HG02981 (cell line): Measurements from ENCODE around the gene NAGK.
"Not testable (repeated sequence)": the region's sequence is repeated elsewhere in the genome, so short reads cannot be mapped to it uniquely, and the experiment has no call there.

ENCODE experiments used
- ATAC-seq: cut with Tn5 transposase; IDR thresholded peaks from one replicate; pipeline ENCODE4 v1.9.1; 2021; ENCODE audit warnings: mild to moderate bottlenecking, moderate library complexity; ENCODE audit not compliant: unreplicated experiment

NAGK gene

GRCh38 chr2:71068218-71069035, at the start of gene NAGK:
TSS of gene NAGK (plus strand) at chr2:71068648. CDS start at chr2:71068684, 36 bp downstream.
- peak; percentile 55 for ATAC-seq

- not testable (repeated sequence) for ATAC-seq
Measured at GRCh38 chr2:71019989-71020388, 48.5 kb upstream of the NAGK start.

DNA sequence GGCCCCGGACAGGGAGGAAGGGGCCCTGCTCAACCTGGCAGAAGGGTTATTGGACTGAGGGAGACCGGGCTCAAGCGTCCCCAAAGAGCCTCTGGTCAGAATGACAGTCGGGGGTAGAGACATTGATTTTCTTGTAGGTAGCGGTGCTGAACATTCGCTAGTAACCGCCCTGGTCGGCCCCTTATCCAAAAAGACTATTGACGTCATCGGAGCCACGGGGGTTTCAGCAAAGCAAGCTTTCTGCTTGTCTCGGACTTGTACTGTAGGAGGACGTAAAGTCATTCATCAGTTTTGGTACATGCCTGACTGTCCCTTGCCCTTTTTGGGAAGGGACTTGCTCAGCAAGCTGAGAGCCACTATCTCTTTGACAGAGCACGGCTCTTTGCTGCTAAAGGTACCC, 47.1 kb upstream of the NAGK start:
- ATAC-seq, result not testable (repeated sequence)

DNA sequence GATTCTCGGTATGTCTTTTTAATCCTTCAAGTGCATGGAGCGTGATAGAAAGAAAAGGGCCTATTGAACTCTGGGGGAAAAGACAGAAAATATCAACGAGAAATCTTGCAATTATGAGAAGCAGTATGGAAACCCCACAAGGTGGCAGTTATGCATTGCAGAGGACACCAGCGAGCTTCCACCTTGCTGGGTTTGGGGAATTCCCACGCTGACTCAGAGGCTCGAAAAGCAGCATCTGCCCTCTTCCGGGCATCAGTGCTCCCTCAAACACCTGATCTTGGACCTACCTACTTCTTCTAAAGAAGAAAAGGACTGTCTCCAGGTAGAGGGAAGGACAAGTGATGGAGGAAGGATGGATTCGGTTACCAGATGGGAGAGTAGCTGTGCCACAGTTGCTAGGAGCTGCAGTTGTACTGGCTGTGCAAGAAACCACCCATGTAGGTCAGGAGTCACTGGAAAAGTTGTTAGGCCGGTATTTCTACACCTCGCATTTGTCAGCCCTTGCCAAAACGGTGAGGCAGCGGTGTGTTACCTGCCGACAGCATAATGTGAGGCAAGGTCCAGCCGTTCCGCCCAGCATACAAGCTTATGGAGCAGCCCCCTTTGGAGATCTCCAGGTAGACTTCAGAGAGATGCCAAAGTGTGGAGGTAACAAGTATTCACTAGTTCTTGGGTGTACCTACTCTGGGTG, 44.8 kb upstream of the NAGK start:
- not testable (repeated sequence) for ATAC-seq

DNA sequence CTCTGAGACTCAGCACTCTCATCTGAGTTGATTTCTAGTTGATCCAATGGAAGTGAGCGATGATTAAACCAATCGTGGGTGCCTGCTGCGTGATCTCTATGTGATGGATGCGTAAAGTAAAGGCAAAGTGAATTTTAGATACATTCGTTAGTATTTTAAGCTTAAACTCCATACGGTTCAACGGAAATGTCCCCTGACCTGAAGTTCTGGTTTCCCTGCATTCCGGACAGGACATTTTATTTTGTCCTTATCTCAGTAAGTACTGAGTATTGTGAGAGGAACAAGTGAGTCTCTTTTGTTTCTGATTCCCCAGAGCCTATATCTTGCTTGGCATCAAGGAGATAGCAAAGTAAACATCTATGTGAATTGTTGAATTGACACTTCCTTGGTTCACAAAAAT, 32.2 kb upstream of the NAGK start:
- not testable (repeated sequence) for ATAC-seq

GRCh38 chr2:71042287-71042686, 26.2 kb upstream of the NAGK start:
- no peak for ATAC-seq

GRCh38 chr2:71043531-71044407, 24.7 kb upstream of the NAGK start:
- no peak for ATAC-seq

GRCh38 chr2:71045151-71045550, 23.3 kb upstream of the NAGK start:
- ATAC-seq, result no peak

GRCh38 chr2:71045865-71046548, 22.4 kb upstream of the NAGK start:
- ATAC-seq, result no peak

GRCh38 chr2:71048096-71048495, 20.4 kb upstream of the NAGK start:
- ATAC-seq, result no peak

DNA sequence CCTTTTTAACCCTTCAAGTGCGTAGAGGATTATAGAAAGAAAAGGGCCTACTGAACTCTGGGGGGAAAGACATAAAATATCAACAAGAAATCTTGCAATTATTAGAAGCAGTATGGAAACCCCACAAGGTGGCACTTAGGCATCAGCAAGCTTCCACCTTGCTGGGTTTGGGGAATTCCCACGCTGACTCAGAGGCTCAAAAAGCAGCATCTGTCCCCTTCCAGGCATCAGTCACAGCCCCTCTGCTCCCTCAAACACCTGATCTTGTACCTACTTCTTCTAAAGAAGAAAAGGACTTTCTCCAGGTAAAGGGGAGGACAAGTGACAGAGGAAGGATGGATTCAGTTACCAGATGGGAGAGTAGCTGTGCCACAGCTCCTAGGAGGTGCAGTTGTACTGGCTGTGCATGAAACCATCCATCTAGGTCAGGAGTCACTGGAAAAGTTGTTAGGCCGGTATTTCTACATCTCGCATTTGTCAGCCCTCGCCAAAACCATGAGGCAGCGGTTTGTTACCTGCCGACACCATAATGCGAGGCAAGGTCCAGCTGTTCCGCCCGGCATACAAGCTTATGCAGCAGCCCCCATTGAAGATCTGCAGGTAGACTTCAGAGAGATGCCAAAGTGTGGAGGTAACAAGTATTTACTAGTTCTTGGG, 18.6 kb upstream of the NAGK start:
- not testable (repeated sequence) for ATAC-seq

- ATAC-seq, result not testable (repeated sequence)
Measured at GRCh38 chr2:71055206-71055740, 13.2 kb upstream of the NAGK start.

- ATAC-seq, result no peak
Measured at GRCh38 chr2:71060211-71060610, 8.2 kb upstream of the NAGK start.

DNA sequence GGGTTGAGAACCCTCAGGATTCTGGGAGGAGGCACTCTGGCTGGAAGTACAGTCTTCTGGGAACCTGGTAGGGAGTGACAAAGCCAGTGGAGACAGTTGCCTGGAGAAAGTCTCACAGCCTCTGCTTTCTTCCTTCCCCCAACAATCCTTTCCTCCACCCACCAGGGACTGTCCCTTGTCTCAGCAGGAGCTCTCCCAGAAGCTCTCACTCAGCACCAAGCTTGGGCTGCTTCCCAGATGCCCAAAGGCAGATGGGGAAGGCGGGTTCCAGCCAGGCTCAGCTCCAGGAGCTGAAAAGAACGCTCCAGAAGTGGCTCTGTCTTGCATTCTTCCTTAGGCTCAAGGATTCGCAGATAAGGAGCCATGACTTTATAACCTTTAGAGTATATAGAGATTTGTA, 7.6 kb upstream of the NAGK start:
- no peak for ATAC-seq

GRCh38 chr2:71063216-71063615, 5.2 kb upstream of the NAGK start:
- no peak for ATAC-seq

- ATAC-seq, result no peak
Measured at GRCh38 chr2:71064110-71064611, 4.3 kb upstream of the NAGK start.

DNA sequence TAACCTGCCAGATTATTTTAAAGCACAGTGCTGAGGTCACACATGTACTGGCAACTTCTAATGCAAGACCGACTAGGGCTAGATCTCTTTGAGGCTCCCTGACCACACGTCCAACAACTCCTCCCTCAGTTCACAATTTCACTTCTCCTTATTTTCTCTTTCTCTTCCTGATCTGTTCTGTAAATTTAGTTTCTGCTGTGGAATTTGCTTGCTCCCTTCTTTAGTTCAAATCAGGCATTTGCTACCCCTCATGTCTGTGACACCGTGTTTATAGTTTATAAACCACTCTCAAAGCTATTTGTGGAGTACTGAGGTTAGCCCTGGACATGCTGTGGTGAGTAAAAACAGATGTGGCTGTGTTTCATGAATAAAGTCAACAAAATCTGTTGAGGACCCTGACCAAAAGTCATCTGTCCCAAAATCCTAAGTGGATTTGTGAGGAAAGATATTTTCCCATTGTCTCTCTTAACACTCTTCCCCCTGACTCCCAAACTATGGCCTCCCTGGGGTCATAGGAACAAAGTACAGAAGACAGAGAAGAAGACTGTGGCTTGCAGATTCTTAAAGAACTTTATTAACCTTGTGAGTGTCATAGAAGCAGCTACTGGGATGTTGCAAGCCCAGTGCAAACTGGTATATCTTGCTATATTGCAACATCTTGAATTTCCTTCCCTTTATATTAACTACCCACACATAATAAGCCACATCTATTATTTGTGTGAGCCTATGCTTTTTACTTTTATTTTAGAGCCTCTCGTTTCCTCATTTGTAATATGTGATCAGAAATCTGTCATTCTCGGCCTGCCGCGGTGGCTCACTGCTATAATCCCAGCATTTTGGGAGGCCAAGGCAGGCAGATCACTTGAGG, 3.5 kb upstream of the NAGK start:
- ATAC-seq, result peak; percentile 23

GRCh38 chr2:71066856-71067255, 1.6 kb upstream of the NAGK start:
- ATAC-seq, result no peak
